Thyroid gland (tissue), 4 donors: Measurements from ENCODE around the gene ZC3H11A. TPM values are rescaled to one million over a fixed set of nuclear protein-coding genes. Genes with fewer than 3 reads are reported as not detected.

Experiments used
- DNase-seq, 2 donors: peaks; one replicate each; pipeline ENCODE4 v3.0.0-alpha.2; 2019
- H3K27ac ChIP-seq, 3 donors: fragments of 200-600 bp; sonication (generic); 1 replicate in 2 of 3; 2 replicates in 1 of 3; pipeline ENCODE4 v1.5.1; 2016 to 2019; ENCODE audit warnings: mild to moderate bottlenecking in 1 of 3, moderate library complexity in 1 of 3
- H3K27me3 ChIP-seq: fragments of 200-600 bp; sonication (generic); one replicate; pipeline ENCODE4 v1.5.1; 2019
- H3K36me3 ChIP-seq, 2 donors: fragments of 200-600 bp; sonication (generic); one replicate each; pipeline ENCODE4 v1.5.1; 2016 to 2019
- H3K4me1 ChIP-seq, 2 donors: fragments of 200-600 bp; sonication (generic); one replicate each; pipeline ENCODE4 v1.5.1; 2017 to 2019
- H3K4me3 ChIP-seq, 3 donors: fragments of 200-600 bp; sonication (generic); replicated peaks in 1 of 3; 1 replicate in 2 of 3; 2 replicates in 1 of 3; pipeline ENCODE4 v1.5.1; 2016; ENCODE audit warnings: mild to moderate bottlenecking in 1 of 3
- H3K9me3 ChIP-seq: fragments of 200-600 bp; sonication (generic); one replicate; pipeline ENCODE4 v1.5.1; 2017
- POLR2A ChIP-seq, 2 donors: fragments of 450-650 bp; IDR thresholded peaks; one replicate each; pipeline ENCODE4 v1.6.1; 2017; ENCODE audit warnings: antibody characterized with exemption in 2 of 2, mild to moderate bottlenecking in 2 of 2, moderate library complexity in 1 of 2
- WGBS, 2 donors: methylation state at CpG; one replicate each; pipeline ENCODE4 v1.1.5; 2017; 5-methylcytosine and 5-hydroxymethylcytosine counted together
- intact Hi-C: fragments of 100-400 bp; cut with DNase I; formaldehyde crosslinking; loops from one replicate; pipeline ENCODE4 v1.15.1; 2023
- small RNA-seq: library from RNA; depleted of rRNA; stranded (forward); fragments of <200 nt; gene quantifications from one replicate; pipeline ENCODE3, GENCODE V24; 2016
- total RNA-seq, 4 donors: library from RNA; depleted of rRNA; stranded (reverse); fragments of >200 nt; gene quantifications; one replicate each; pipeline ENCODE4 v1.2.3, GENCODE V29; 2016
- TF ChIP-seq, protein P1 (sequence below), 6 experiments: fragments of 200-600 bp in 3 of 6; fragments of 450-650 bp in 3 of 6; sonication (generic) in 3 of 6; IDR thresholded peaks; one replicate each; pipeline ENCODE4 v1.5.1; 2016 to 2019; ENCODE audit warnings: antibody characterized with exemption in 6 of 6, mild to moderate bottlenecking in 2 of 6, inconsistent platforms in 1 of 6, moderate library complexity in 1 of 6

The ZC3H11A gene
- total RNA-seq, 4 donors from 2014 or later, result 108 to 166 (median 131) TPM

- intact Hi-C loops, result no loop called here
- Histone ChIP-seq H3K4me3 (no peak overlapping the region), H3K9me3 (no peaks in the 10 kb centered on the region), H3K4me1 (peaks cover 8 to 14% of the 10 kb centered on the region in 2 donors), H3K36me3 (peaks cover 70 to 76% of the 10 kb centered on the region in 2 donors), H3K27me3 (no peaks in the 10 kb centered on the region), H3K27ac (no peak overlapping the region)
- WGBS, 2 donors, result 93 to 98% methylated on average over 3 of the region's 3 CpGs
- TF ChIP-seq, protein P1, sequence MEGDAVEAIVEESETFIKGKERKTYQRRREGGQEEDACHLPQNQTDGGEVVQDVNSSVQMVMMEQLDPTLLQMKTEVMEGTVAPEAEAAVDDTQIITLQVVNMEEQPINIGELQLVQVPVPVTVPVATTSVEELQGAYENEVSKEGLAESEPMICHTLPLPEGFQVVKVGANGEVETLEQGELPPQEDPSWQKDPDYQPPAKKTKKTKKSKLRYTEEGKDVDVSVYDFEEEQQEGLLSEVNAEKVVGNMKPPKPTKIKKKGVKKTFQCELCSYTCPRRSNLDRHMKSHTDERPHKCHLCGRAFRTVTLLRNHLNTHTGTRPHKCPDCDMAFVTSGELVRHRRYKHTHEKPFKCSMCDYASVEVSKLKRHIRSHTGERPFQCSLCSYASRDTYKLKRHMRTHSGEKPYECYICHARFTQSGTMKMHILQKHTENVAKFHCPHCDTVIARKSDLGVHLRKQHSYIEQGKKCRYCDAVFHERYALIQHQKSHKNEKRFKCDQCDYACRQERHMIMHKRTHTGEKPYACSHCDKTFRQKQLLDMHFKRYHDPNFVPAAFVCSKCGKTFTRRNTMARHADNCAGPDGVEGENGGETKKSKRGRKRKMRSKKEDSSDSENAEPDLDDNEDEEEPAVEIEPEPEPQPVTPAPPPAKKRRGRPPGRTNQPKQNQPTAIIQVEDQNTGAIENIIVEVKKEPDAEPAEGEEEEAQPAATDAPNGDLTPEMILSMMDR (IDR thresholded peaks at IDR 0.05), result no peak
- no peak for TF ChIP-seq POLR2A (IDR thresholded peaks at IDR 0.05)
- DNase-seq, result no peak
These were observed 40.1 kb downstream of the ZC3H11A start for GRCh38 chr1:203835476-203835875.

- Histone ChIP-seq H3K4me1 (peaks cover 8 to 14% of the 10 kb centered on the region in 2 donors), H3K36me3 (peaks cover 50 to 62% of the 10 kb centered on the region in 2 donors), H3K4me3 (no peak overlapping the region), H3K27me3 (no peaks in the 10 kb centered on the region), H3K9me3 (no peaks in the 10 kb centered on the region), H3K27ac (peak overlapping the region; percentile 6 to 24 (median 18))
- intact Hi-C loops, result no loop called here
- TF ChIP-seq, protein P1 (IDR thresholded peaks at IDR 0.05), result no peak
- TF ChIP-seq POLR2A (IDR thresholded peaks at IDR 0.05), result no peak
- 38 to 40% methylated on average over 5 of the region's 5 CpGs for WGBS, 2 donors
- DNase-seq, result peak; percentile 67 to 70
These were observed 43.7 kb downstream of the ZC3H11A start for GRCh38 chr1:203839081-203839480.

- Histone ChIP-seq H3K27ac (no peak overlapping the region), H3K9me3 (no peaks in the 10 kb centered on the region), H3K36me3 (peaks cover 38 to 49% of the 10 kb centered on the region in 2 donors), H3K27me3 (no peaks in the 10 kb centered on the region), H3K4me1 (peaks cover 8 to 22% of the 10 kb centered on the region in 2 donors), H3K4me3 (no peak overlapping the region)
- DNase-seq, result no peak
- TF ChIP-seq, protein P1 (IDR thresholded peaks at IDR 0.05), result no peak
- no peak for TF ChIP-seq POLR2A (IDR thresholded peaks at IDR 0.05)
- 99% methylated on average over 4 of the region's 4 CpGs for WGBS, 2 donors
- intact Hi-C loops, result no loop called here
These were observed 44.9 kb downstream of the ZC3H11A start for GRCh38 chr1:203840208-203840808.

DNA sequence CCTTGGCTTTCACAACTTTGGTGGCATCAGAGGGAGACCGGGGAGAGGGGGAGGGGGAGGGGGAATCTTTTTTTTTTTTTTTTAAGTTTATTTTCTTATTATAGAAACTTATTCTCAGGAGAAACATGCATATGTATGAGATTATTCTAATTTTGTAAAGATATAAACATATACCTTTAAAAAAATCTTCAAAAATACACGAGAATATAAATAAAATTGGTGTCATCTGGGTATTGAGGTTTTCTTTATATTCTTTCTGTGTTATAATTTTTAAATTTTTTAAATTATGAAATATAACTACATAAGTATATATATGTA lies 47.1 kb downstream of the ZC3H11A start:
- WGBS, 2 donors, result 92 to 94% methylated on average over 2 of the region's 2 CpGs
- peaks cover 8 to 22% of the 10 kb centered on the region in 2 donors for H3K4me1 ChIP-seq
- H3K9me3 ChIP-seq, result no peaks in the 10 kb centered on the region
- H3K36me3 ChIP-seq, result peaks cover 24 to 31% of the 10 kb centered on the region in 2 donors
- DNase-seq, result no peak
- H3K27me3 ChIP-seq, result no peaks in the 10 kb centered on the region
- TF ChIP-seq POLR2A (IDR thresholded peaks at IDR 0.05), result no peak
- TF ChIP-seq, protein P1 (IDR thresholded peaks at IDR 0.05), result no peak
- H3K4me3 ChIP-seq, result no peak overlapping the region
- intact Hi-C loops, result no loop called here
- no peak overlapping the region for H3K27ac ChIP-seq

GRCh38 chr1:203843435-203843834 lies 48.0 kb downstream of the ZC3H11A start:
- Histone ChIP-seq H3K36me3 (peaks cover 25 to 36% of the 10 kb centered on the region in 2 donors), H3K27me3 (no peaks in the 10 kb centered on the region), H3K9me3 (no peaks in the 10 kb centered on the region), H3K27ac (no peak overlapping the region), H3K4me1 (peaks cover 8 to 22% of the 10 kb centered on the region in 2 donors), H3K4me3 (no peak overlapping the region)
- no peak for TF ChIP-seq POLR2A (IDR thresholded peaks at IDR 0.05)
- TF ChIP-seq, protein P1 (IDR thresholded peaks at IDR 0.05), result no peak
- DNase-seq, result no peak
- intact Hi-C loops, result no loop called here
- 83 to 95% methylated on average over 1 of the region's 1 CpG for WGBS, 2 donors

Small RNAs within 50 kb of the gene (small RNA-seq; reads per million reads assigned to genes)
- 0.85 reads per million for gene ZC3H11A

Other genes with a start within 250 kb of the ZC3H11A start
- gene ATP2B4, start 168.8 kb upstream of the ZC3H11A start, total RNA-seq, result 10 to 100 TPM; 41.3 to 46.1 (median 42.7) TPM
- under 1 TPM in 3 of 4 donors, not detected in 1; 0.22 to 0.67 (median 0.40) TPM for gene LAX1, start 30.4 kb upstream of the ZC3H11A start, total RNA-seq
- 10 to 100 TPM; 17.6 to 33.2 (median 28.5) TPM for gene ZBED6, start within 50 bp of the ZC3H11A start, total RNA-seq
- 10 to 100 TPM; 21.9 to 54.7 (median 38.5) TPM for gene SNRPE, start 66.0 kb downstream of the ZC3H11A start, total RNA-seq